DMS 273 (cell line): ENCODE measurements around the gene SLC9C1.

Experiments used
- DNase-seq: peaks from one replicate; lab custom pipeline; 2025; ENCODE audit not compliant: unreplicated experiment; lab: John Stamatoyannopoulos, UW

SLC9C1 gene

DNA sequence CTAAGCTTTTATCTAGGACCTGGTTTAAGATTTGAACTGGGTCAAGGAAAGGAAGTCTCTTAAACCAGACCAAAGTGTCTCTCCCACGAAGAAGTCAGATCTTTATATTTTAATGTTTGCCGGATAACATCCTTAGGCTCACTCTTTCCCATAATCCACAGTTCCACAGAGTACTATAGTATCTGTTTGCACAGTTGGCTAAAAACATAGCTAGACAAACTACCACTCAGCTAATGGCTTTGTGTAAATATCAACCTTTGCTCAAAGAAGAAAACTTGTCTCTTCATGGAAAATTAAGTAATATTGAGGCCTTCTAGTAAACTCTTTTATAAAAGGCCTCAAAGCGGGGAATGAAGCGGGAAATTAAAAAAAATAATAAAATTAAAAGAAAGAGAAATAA, 13.5 kb upstream of the SLC9C1 start:
- DNase-seq = no peak

DNA sequence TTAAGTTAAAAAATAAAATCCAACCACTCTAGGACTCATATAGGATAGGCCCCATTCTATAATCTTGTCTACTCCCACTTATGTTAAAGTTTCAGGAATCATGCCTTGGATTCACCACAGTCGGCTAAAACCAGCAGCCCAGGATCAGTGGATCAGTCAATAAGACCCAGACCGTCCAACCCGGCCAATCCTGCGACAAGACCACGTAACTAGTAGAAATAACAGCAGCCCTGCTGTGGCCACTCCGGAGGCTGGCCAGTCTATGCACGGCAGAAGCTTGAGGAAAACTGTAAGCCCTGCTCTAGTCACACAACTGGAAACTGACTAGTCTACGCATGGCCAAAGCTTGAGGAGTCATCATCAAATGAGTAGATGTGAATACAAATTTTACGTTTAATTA, 12.8 kb upstream of the SLC9C1 start:
- DNase-seq = no peak

DNA sequence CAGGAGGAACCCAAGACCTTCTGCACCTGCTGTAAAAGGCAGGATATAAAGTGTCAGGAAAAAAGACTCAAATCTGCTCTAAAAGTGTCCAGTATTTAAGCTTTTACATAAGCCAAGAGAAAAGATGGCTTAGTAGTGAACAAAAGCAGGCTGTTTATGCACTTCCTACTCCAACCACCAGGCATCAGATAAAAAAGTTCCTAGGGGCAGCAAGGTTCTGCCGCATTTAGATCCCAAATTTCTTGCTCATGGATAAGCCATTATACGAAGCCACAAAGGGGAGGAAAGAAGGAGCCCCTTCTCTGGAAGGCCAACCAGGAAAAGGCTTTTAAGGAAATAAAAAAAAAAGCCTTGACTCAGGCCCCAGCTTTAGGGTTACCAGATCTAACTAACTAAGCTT, 10.6 kb upstream of the SLC9C1 start:
- peak; percentile 14 for DNase-seq

DNA sequence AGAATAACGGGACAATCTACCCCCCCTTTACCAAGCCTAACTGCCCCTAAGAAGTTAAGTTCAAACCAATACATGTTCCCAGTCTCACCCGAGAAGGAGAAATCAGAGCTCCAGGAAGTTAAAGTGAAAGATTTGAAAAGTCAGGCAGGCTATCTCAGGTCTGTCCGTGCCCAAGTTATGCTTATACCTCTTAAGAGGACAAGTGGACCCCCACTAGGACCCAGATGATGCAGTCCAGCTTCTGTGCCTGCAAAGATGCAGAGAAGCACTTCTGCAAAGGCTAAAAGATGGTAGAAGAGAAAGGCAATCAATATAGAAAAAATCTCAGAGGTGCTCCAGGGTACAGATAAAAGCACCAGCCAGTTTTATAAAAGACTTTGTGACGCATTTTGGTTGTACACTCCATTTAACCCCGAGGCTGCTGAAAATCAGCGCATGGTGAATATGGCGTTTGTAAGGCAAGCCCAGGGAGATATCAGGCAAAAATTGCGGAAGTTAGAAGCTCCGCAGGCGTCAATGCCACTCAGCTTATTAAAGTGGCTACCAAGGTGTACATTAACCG, 9.8 kb upstream of the SLC9C1 start:
- DNase-seq = no peak

DNA sequence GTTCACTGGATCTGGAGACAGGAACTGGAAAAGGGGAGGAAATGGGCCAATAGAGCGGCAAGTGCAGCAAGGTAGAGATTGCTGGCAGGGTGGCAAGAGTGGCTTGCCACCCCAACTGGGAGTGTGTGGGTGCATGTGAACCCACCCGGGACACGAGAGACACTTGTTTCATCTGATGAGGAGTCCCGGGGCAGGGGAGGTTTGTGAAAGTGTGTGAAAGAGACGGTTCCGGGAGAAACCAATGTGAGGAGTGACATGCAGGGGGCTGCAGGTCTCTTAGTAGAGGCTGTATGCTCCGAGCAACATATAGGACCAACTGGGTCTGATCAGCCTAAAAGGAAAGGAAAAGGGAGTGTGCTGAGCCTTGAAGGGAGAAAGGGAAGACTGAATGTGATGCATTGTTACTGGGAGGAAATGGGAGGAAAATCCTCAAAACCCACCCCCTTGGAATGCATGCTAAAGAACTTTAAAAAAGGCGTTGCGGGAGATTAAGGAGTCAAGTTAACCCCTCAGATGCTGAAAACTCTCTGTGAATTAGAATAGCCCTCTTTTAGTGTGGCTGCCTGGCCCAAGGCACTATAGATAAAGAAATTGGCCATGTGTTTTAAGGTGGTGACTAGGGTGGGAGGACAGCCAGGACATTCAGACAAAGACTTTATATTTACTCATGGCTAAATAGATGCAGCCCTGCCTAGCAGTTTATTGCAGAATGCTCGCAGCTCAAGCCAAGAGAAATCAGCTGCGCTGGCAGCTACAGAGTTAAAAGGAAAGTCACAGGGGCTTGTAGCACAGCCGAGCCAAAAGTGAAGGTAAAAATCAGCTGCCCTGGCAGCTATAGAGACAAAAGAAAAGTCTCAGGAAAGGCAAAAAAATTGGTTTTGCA, 9.1 kb upstream of the SLC9C1 start:
- no peak for DNase-seq

DNA sequence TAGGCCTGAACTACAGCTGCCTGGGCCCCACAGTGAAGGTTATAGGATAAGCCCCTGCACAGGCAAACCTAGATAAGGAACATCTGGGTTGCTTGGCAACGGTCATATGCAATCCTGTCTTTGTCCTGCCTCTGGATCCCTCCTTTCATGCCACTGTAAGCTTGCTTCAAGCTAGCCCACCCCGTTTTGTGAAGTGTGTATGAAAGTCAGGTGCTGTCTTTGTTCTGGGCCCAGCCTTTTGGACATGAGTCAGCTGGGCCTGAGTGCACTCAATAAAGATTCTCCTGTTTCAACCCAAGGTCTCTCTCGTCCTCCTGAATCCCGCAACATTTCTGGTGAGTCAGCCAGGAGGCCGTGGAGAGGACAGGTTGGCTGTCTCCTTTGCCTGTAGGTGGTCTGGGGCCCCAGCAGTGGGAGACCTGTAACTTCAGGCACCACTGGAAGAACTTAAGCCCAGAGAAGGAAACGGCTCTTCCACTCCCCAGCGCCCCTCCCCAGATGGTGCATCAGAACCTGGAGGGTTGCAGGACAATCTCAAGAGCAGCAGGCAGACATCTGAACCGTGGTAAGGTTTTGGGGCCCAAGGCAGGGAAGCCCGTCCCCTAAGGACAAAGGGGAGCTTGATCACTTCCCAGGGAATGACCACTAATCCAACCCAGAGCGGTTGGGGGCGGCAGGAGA, 8.3 kb upstream of the SLC9C1 start:
- peak; percentile 65 for DNase-seq

DNA sequence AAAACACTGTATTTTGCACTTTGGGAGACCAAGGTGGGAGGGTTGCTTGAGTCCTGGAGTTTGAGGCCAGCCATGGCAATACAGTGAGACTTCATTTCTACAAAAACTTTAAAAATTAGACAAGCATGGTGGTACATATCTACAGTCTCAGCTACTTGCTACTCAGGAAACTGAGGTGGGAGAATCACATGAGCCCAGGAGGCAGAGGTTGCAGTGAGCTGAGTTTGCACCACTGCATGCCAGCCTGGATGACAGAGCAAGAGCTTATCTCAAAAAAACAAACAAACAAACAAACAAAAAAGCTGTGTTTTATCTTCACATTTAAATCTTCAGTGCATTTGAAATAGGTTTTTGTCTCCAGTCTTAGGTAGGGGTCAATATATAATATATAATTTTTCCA, 4.8 kb upstream of the SLC9C1 start:
- no peak for DNase-seq

DNA sequence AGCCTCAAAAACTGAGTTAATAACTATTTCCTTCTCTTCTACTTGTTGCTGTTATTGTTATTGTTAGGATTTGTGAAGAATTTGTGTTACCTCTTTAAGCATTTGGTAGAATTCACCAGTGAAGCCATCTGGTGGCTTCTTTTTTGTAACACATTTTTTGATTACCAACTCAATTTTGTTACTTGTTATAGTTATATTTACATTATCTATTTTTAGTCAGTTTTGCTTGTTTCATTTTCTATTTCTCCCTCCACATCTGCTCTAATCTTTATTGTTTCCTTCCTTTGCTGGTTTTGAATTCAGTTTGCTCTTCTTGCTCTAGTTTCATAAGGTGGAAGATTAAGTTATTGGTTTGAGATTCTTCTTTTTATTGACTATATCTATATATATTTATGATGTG, 3.7 kb upstream of the SLC9C1 start:
- DNase-seq = no peak

DNA sequence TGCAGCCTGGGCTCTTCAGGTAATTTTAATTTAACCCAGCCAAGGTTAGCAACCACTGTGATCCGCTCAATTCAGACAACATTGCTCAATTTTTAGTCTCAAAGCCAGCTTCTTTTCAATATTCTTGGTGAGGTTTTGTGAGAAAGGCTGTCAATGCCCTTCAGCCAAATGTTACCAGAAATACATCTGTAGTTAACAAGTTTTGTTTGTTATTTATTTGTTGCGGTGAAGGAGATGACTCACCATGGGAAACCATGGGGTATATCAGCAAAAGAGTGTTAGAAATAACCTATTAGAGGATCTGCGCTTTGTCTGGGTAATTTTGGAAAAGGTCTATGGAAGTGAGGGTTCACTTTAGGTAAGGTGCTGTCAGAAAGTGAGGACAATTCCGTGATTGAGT, 5.0 kb downstream of the SLC9C1 start:
- no peak for DNase-seq

DNA sequence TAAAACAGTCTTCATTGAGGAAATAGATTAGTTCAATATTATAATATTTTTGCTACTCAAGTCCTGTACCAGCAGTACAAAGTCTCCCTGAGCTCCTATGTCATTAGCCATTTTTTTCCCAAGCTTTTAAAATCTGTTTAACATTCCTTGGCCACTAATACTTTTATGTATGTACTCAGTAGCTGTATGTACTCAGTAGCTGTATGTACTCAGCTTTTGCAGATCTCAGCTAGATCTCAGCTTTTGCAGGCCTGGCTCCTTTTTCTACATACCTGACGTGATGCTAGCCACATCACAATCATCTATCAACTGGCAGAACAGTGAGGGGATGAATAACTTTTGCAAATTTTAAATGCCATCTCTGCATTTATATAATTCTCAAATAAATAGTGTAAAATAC, 13.8 kb downstream of the SLC9C1 start:
- DNase-seq = no peak

DNA sequence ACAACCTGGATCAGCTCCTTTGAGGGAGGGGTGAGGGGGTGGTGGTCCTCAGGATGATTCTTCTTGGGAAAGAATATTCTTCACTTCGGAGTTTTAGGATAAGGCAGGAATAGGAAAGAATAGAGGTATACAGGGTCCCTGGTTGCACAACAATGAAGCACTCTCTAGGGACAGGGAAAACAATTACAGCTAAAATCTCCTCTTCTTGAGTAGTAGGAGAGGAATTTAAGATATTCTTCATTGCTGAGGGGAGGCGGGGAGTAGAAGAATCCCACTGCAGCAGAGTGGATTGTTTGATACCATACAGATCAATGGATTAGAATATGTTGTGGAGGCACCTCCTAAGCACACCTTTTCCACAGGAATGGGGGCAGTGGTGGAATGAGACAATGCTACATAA, 20.5 kb downstream of the SLC9C1 start:
- DNase-seq = no peak

DNA sequence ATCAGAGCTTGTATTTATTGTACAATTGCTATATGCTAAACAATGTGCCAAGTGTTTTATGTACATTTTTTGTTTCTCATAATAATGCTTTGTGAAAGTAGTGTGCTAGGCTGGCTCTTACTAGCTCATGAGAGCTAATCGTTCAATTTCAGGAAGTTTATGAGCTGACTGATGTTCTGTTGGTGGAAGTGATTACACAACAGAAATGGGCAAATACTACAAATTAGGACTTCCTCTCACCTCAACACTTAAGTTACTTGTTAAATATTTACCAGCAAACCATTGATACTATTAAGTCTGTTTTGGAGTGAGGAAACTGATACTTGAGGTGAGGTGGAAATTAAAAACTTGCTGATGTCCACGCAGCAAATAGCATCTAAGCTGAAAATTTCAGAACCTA, 32.3 kb downstream of the SLC9C1 start:
- DNase-seq = no peak

DNA sequence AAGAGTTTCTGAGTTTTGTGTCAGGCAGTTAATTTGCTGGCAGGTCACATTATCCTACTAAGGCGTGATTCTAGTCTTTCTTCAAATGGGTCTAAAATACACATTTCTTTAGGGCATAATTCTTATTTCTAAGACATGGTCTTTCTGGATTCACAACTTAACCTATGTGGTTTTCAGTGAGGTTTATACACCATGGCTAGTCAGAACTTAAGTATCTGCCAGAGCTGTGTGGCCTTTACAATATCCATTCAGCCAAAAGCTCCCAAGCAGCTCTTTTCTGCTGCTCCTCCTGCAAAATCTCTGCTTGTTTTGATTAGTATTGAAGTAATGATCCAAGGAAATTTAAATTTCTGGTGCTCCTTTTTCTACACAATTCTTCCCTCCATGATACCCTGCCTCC, 33.5 kb downstream of the SLC9C1 start:
- no peak for DNase-seq

DNA sequence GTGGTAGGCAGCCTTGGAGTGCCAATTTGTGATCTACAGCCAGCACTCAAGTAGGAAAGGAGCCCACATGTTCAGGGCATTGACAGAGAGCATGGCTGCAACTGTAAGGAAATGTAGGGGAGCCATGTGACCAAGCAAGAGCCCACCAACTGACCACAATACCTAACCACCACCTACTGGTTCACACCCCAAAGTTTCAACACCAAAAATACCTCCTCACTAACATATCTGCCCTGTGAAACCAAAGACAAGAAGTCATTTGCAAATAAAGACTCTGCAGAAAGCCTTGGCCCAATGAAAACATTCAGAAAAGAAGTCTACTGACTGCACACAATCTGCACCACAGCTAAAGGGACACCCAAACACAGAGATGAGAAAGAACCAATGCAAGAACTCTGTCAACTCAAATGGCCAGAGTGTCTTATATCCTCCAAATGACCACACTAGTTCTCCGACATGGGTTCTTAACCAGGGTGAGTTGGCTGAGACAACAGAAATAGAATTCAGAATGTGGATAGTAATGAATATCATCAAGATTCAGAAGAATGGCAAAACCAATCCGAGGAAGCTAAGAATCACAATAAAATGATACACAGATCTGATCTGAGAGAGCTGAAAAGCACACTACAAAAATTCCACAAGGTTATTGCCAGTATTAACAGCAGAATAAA, 40.6 kb downstream of the SLC9C1 start:
- DNase-seq = no peak

DNA sequence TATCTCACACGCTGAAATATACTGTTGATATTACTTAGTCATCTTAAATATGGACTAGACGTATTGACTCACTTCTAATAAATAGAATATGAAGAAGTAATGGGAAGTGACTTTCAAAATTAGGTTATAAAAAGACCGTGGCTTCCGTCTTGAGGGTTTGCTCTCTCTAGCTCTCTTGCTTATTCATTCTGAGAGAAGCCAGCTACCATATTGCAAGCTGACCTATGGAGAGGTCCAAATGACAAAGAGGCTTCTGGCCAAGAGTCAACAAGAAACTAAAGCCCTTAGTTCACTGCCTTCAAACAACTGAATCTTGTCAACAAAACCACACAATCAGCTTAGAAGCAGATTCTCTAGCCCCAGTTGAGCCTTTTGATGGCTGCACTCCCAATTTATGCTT, 46.1 kb downstream of the SLC9C1 start:
- no peak for DNase-seq

DNA sequence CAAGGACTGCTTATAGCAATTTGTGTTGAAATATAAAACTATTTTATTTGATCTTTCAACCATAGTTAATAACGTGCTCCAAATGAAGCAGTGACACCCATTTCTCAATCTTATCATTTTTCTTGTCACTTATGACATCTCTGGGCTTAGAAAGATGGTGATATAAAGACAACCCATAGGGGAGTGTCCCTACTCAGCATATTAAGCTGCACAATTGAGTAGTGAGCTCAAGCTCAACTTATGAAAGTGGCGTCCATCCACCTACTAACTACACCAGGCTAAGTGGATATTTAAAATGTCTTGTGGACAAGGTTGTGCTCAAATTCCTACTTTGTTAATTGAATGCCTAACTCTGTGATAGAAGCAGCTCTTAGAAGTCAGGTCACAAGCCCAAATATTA, 46.7 kb downstream of the SLC9C1 start:
- no peak for DNase-seq

DNA sequence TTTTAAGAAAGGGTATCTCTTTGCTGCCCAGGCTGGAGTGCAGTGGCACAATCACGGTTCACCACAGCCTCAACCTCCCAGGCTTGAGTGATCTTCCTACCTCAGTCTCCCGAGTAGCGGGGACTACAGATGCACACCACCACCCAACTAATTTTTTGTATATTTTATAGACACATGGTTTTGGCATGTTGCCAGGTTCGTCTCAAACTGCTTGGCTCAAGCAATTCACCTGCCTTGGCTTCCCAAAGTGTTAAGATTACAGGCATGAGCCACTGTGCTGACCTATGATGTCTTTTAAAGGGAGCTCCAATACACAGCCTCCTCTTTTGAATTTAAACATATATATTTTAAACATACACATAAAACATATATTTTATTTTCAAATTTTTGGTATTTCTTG, 60.9 kb downstream of the SLC9C1 start:
- DNase-seq = peak; percentile 13

DNA sequence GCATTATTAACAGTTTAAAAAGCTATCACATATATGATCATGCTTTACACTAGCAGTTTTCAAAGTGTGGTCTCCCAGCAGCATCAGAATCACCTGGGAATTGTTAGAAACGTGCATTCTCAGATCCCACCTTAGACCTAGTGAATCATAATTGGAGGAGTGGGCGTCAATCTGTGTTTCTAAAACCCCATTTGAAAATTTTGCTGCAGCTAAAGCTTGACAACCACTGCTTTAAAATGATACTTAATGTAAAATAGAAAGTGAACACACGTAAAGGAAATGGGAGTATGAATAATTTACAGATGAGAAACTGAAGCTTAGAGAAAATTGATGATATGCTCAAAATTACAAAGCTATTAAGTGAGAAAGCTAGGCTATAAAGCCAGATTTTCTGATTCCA, 62.3 kb downstream of the SLC9C1 start:
- DNase-seq = no peak

DNA sequence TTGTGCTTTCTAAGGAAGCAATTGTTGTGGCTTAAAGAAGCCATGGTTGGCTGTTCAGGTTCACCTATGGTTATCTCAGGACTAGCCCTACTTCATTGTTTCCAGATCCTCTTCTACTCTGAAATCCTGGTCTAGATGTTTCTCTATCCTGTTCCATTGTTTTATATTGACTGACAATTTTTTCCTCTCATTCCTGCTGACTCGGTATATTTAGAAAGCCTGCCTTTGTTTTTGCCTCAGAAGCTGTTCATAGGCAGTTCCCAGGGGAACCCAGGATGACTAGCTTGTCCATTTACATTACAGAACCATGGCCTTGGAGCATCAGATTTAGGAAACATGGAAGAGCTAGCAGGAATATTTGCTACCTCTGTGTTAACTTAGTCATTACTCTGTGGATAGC, 64.0 kb downstream of the SLC9C1 start:
- DNase-seq = no peak

DNA sequence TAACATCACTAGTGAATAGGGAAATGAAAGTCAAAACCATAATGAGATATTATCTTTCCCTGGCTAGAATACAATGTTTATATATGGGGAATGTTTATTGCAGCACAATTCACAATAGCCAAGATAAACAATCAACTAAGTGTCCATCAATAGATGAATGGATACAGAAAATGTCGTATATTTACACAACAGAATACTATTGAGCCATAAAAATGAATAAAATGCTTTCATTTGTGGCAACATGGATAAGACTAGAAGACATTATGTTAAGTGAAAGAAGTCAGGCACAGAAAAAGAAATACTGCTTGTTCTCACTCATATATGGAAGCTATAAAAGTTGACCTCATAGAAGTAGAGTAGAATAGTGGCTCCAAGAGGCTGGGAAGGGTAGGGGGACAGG, 65.2 kb downstream of the SLC9C1 start:
- no peak for DNase-seq

DNA sequence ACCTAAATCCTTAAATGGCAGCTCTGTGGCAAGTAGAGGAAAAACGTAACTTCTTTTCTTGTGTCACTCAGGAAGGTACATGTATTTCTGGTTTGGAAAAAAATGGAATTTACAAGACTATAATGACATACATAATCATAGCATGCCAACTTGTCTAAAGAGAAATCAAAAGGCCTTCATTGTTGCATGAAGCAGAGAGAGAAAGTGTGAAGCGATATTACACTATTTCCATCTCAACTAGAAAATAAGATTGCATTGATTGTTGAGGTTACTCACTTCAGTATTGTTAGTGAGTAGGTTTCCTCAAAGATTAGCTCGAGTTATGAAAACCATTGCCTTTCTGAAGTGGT, 93.7 kb downstream of the SLC9C1 start:
- no peak for DNase-seq
